Activated naive CD8-positive, alpha-beta T cell (primary cell): ENCODE measurements around the gene CDC25B.
"Not testable (repeated sequence)": the region's sequence is repeated elsewhere in the genome, so short reads cannot be mapped to it uniquely, and the experiment has no call there.

ENCODE experiments used
- H3K27ac Mint-ChIP-seq: one replicate; pipeline ENCODE4 v1.8.0; 2021; ENCODE audit warnings: mixed read lengths
- H3K27me3 Mint-ChIP-seq: one replicate; pipeline ENCODE4 v1.8.0; 2021; ENCODE audit warnings: mixed read lengths
- H3K36me3 Mint-ChIP-seq: one replicate; pipeline ENCODE4 v1.8.0; 2021; ENCODE audit warnings: mixed read lengths
- H3K4me1 Mint-ChIP-seq: one replicate; pipeline ENCODE4 v1.8.0; 2021; ENCODE audit warnings: low read depth, mixed read lengths
- H3K4me3 Mint-ChIP-seq: one replicate; pipeline ENCODE4 v1.8.0; 2021; ENCODE audit warnings: mild to moderate bottlenecking, mixed read lengths
- H3K9me3 Mint-ChIP-seq: one replicate; pipeline ENCODE4 v1.8.0; 2021; ENCODE audit warnings: low read depth, mixed read lengths

The CDC25B gene

DNA sequence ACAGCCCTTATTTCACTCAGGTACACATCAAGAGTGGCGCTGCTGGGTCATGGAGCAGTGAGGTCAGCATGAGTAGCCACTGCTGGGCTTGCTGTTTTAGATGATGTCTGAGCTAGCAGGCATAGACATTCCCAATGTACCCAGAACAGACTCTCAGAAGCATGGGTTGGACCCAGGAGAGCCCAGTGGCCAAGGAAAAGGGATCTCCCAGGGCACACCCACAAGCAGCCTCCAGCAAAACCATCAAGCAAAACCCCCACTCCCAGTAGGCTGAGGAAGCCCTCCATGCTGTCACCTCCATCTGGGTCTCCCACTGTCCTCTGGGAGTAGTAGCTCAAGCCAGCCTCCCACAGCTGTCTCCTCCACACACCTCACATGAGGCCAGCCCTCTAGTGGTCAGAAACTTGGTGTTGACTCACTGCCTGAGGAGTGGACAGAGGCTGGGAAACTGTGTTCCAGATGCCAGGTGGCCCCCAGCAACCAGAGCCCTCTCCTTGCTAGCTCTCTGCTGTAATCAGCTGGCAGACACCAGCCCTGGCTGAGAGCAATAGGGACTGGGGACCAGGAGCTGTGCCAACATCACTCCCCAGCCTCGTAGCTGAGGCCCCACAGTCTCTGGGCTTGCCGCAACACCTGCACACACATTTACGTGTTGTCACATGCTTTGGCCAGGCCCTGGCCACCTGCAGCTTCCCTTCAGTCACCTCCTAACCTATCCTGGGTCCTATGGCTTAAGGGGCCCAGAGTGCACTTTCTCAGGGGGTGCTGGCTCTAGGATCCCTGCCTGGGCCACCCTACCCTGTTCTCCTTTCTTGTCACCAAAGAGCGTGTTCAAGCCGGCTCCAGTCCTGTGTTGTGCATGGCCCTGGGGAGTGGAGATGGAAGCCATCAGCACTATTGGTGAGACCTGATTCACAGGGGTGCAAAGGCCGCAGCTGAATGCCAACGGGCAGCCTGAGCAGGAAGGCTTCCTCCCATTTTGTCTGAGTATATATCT is 22.3 kb downstream of the CDC25B start:
- no peaks in the 10 kb centered on the region for H3K9me3 Mint-ChIP-seq
- H3K27me3 Mint-ChIP-seq: no peaks in the 10 kb centered on the region
- H3K4me3 Mint-ChIP-seq: peak overlapping the region; percentile 93
- H3K27ac Mint-ChIP-seq: peak overlapping the region; percentile 87
- H3K36me3 Mint-ChIP-seq: no peaks in the 10 kb centered on the region
- H3K4me1 Mint-ChIP-seq: peaks cover 60% of the 10 kb centered on the region

DNA sequence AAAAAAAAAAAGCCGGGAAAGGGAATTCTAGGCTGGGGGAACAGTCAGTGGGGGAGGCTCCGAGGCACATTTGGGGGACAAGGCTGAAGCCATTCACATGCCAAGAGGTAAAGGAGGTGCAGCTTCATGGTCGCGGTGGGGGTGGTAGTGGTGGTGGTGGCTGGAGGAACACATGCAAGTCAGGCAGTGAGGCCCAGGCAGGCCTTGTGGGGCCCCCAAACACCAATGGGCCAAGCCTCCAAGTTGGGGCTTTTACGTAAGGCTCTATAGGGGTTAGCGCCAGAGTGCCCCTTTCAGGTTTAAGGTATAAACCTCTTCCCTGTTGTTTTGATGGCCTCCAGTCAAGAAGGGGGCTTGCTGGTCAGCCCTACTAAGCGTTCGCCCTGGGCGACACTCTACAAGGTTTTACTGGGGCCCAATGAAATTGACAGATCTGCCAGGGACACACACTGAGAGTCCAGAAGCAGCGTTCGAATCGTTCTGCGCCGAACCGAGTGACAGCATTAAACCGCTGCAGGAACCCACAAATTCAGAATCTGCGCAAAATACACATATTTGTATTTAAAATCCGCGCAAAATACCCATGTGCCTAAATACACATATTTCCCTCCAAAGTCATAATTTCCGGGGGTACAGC is 23.4 kb downstream of the CDC25B start:
- Mint-ChIP-seq H3K36me3 (no peaks in the 10 kb centered on the region), H3K27ac (peak overlapping the region; percentile 87), H3K4me3 (peak overlapping the region; percentile 93), H3K27me3 (no peaks in the 10 kb centered on the region), H3K4me1 (peaks cover 54% of the 10 kb centered on the region), H3K9me3 (no peaks in the 10 kb centered on the region)

DNA sequence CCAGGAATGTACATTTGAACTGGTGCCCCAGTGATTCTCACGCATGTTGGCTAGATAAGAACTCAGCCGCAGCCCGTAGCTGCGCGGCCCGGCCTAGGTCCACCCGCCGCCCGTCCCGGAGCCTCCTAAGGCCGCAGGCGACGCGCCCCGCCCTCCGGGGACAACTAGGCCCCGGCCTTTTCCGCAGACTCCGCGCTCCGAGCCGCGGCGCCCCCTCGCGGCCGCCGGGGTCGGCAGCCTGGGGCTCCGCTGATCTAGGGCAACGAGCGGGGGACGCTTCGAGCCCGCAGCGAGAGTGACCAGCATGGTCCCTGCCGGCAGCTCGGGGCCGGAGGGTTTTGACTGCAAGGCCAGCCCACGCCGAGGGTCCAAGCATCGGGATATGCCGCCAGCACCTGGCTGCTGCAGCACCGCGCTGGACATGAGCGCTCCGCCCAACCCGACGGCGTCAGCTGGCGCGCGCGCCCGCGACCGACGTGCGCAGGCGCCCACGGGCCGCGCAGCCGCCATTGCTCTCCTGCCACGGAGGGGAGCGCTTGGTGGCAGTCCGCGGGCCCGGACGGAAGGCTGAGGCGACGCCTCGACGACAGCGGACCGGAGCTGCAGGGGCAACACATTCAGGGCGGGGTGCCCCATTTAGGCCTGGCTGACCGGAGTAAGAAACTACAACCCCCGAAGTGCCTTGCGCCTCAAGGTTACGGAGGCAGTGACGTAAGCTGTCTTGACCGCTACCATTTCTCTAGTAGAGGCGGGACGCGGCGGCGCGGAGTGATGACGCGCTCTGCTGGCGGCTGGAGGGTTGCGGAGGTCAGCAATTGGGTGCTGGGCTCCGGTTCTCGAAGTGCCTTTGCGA is 24.2 kb downstream of the CDC25B start, which contains the start of gene AP5S1:
TSS of gene AP5S1 (plus strand) at position 500 of the 853 bp plus-strand sequence. CDS start 1,571 bp downstream, outside the sequence.
- peaks cover 47% of the 10 kb centered on the region for H3K4me1 Mint-ChIP-seq
- H3K4me3 Mint-ChIP-seq: peak within 1 kb of the TSS; percentile 93
- H3K27me3 Mint-ChIP-seq: no peaks in the 10 kb centered on the region
- H3K36me3 Mint-ChIP-seq: no peaks in the 10 kb centered on the region
- peak within 1 kb of the TSS; percentile 92 for H3K27ac Mint-ChIP-seq
- no peaks in the 10 kb centered on the region for H3K9me3 Mint-ChIP-seq

GRCh38 chr20:3820901-3821727 is 25.0 kb downstream of the CDC25B start:
- Mint-ChIP-seq H3K4me1 (peaks cover 42% of the 10 kb centered on the region), H3K27me3 (no peaks in the 10 kb centered on the region), H3K27ac (peak overlapping the region; percentile 92), H3K36me3 (no peaks in the 10 kb centered on the region), H3K4me3 (peak overlapping the region; percentile 93), H3K9me3 (no peaks in the 10 kb centered on the region)

- no peaks in the 10 kb centered on the region for H3K9me3 Mint-ChIP-seq
- peaks cover 1% of the 10 kb centered on the region for H3K36me3 Mint-ChIP-seq
- H3K4me1 Mint-ChIP-seq: peaks cover 34% of the 10 kb centered on the region
- no peaks in the 10 kb centered on the region for H3K27me3 Mint-ChIP-seq
- H3K27ac Mint-ChIP-seq: peak overlapping the region; percentile 76
- peak overlapping the region; percentile 93 for H3K4me3 Mint-ChIP-seq
Observed at GRCh38 chr20:3821996-3822395, 25.9 kb downstream of the CDC25B start.

DNA sequence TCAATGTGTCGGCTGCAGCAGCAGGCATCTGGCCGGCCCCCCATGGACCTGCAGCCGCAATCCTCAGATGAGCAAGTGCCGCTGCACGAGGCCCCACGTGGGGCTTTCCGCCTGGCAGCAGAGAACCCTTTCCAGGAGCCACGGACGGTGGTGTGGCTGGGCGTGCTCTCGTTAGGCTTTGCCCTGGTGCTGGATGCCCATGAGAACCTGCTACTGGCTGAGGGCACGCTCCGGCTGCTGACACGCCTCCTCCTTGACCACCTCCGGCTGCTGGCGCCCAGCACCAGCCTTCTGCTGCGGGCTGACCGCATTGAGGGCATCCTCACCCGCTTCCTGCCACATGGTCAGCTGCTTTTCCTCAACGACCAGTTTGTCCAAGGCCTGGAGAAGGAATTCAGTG is 27.8 kb downstream of the CDC25B start:
- Mint-ChIP-seq H3K4me3 (no peak overlapping the region), H3K27me3 (no peaks in the 10 kb centered on the region), H3K27ac (no peak overlapping the region), H3K4me1 (peaks cover 23% of the 10 kb centered on the region), H3K9me3 (no peaks in the 10 kb centered on the region), H3K36me3 (peaks cover 2% of the 10 kb centered on the region)

DNA sequence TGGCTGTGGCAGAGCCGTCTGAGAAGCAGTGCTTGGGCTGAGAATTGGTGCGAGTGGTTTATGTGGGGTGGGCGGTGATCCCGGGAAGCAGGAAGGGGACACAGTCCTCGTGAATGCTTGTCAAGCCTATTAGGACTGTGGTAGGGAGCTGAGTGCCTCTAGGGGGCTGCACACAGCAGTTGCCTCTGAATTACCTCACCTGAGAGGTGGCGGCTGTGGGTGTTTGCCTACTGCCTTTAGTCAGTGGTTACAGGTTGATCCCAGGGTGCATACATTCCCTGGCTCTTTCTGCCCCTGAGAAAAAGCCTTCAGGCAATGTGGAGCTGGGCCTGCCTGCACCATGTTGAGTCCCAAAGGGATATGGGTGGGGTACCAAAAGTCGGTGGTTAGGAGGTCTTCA is 29.4 kb downstream of the CDC25B start:
- Mint-ChIP-seq H3K4me1 (peaks cover 14% of the 10 kb centered on the region), H3K27me3 (no peaks in the 10 kb centered on the region), H3K27ac (no peak overlapping the region), H3K36me3 (peaks cover 2% of the 10 kb centered on the region), H3K4me3 (no peak overlapping the region), H3K9me3 (no peaks in the 10 kb centered on the region)

GRCh38 chr20:3826420-3826819 is 30.3 kb downstream of the CDC25B start:
- Mint-ChIP-seq H3K4me3 (no peak overlapping the region), H3K36me3 (peaks cover 2% of the 10 kb centered on the region), H3K4me1 (peaks cover 9% of the 10 kb centered on the region), H3K27me3 (no peaks in the 10 kb centered on the region), H3K9me3 (no peaks in the 10 kb centered on the region), H3K27ac (no peak overlapping the region)

GRCh38 chr20:3828798-3829197 is 32.7 kb downstream of the CDC25B start:
- Mint-ChIP-seq H3K27me3 (no peaks in the 10 kb centered on the region), H3K27ac (no peak overlapping the region), H3K4me1 (peaks cover 3% of the 10 kb centered on the region), H3K4me3 (no peak overlapping the region), H3K36me3 (peaks cover 2% of the 10 kb centered on the region), H3K9me3 (no peaks in the 10 kb centered on the region)

DNA sequence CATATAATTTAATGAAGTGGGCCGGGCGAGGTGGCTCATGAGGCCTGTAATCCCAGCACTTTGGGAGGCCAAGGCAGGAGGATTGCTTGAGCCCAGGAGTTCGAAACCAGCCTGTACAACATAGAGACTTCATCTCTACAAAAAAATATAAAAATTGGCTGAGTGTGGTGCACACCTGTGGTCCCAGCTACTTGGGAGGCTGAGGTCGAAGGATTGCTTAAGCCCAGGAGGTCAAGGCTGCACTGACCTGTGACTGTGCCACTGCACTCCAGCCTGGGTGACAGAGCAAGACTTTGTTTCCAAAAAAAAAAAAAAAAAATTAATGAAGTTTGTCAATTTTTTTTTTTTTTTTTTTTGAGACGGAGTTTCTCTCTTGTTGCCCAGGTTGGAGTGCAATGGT is 33.8 kb downstream of the CDC25B start:
- H3K9me3 Mint-ChIP-seq, H3K4me3 Mint-ChIP-seq, H3K4me1 Mint-ChIP-seq, H3K27ac Mint-ChIP-seq, H3K27me3 Mint-ChIP-seq, H3K36me3 Mint-ChIP-seq: not testable (repeated sequence)

DNA sequence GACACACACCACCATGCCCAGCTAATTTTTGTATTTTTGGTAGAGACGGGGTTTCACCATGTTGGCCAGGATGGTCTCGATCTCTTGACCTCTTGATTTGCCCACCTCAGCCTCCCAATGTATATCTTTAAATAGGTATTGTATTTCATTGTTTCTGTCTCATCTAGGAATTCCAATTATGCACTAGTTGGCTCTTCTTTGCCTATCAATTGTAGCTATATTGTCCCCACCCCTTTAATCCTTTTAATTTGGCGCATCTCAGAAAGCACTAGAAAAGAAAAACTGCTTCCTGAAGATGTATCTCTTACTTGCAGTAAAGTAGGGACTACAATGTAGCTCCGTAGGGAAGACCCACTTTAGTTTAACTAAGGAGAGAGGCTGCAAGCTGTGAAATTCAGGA is 40.0 kb downstream of the CDC25B start:
- Mint-ChIP-seq H3K27ac (no peak overlapping the region), H3K4me3 (no peak overlapping the region), H3K36me3 (no peaks in the 10 kb centered on the region), H3K4me1 (no peaks in the 10 kb centered on the region), H3K27me3 (no peaks in the 10 kb centered on the region), H3K9me3 (no peaks in the 10 kb centered on the region)

GRCh38 chr20:3839328-3839727 is 43.2 kb downstream of the CDC25B start:
- Mint-ChIP-seq H3K27ac (no peak overlapping the region), H3K4me1 (no peaks in the 10 kb centered on the region), H3K4me3 (no peak overlapping the region), H3K9me3 (no peaks in the 10 kb centered on the region), H3K27me3 (no peaks in the 10 kb centered on the region), H3K36me3 (no peaks in the 10 kb centered on the region)

GRCh38 chr20:3840201-3840600 is 44.1 kb downstream of the CDC25B start:
- H3K27ac Mint-ChIP-seq, H3K27me3 Mint-ChIP-seq, H3K36me3 Mint-ChIP-seq, H3K9me3 Mint-ChIP-seq, H3K4me3 Mint-ChIP-seq, H3K4me1 Mint-ChIP-seq: not testable (repeated sequence)

DNA sequence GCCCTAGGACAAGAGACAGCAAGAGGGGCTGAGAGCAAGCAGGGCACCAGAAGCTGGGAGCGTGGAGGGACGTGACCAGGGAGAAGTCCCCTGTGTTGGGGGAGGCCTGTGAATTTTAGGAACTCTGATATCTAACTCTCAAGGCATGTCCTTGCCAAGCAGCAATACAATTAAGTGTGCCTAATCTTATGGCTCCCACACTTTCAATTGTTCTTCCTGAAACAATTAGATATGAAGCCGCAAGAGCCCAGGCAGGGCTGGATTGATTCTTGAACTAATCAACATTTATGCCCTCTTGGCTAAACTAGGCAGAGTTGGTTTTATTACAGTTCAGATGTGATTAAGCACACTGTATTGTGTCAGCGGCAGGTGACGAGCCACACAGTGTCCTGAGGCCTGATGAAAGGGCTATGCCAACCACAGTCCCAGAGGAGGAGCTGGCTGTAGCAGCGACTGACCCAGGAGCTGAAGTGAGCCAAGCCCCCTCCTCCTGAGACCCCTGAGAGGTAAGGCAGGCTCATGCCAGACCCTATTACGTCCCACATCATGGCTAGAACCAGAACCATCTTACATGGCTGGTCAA is 46.3 kb downstream of the CDC25B start:
- no peaks in the 10 kb centered on the region for H3K9me3 Mint-ChIP-seq
- no peak overlapping the region for H3K4me3 Mint-ChIP-seq
- H3K4me1 Mint-ChIP-seq: peaks cover 5% of the 10 kb centered on the region
- H3K27me3 Mint-ChIP-seq: no peaks in the 10 kb centered on the region
- H3K36me3 Mint-ChIP-seq: no peaks in the 10 kb centered on the region
- no peak overlapping the region for H3K27ac Mint-ChIP-seq
